RPMI8226 (cell line): Measurements from ENCODE around the gene PRR35.

Source experiments
- DNase-seq: peaks from one replicate; pipeline ENCODE4 v3.0.0-alpha.2; 2015

The PRR35 gene

GRCh38 chr16:560204-560700, at the start of gene PRR35:
TSS of gene PRR35 (plus strand) at chr16:560394. CDS start at chr16:563295, 2,901 bp downstream.
- DNase-seq = no peak

- DNase-seq = no peak
These were observed 47.4 kb upstream of the PRR35 start for GRCh38 chr16:512802-513201.

- DNase-seq = no peak
These were observed 46.2 kb upstream of the PRR35 start for GRCh38 chr16:513950-514349.

GRCh38 chr16:515175-515938, 44.8 kb upstream of the PRR35 start:
- no peak for DNase-seq

- DNase-seq = no peak
These were observed 44.3 kb upstream of the PRR35 start for GRCh38 chr16:515939-516226.

GRCh38 chr16:516301-516700, 43.9 kb upstream of the PRR35 start:
- no peak for DNase-seq

GRCh38 chr16:518858-519257, 41.3 kb upstream of the PRR35 start:
- no peak for DNase-seq

GRCh38 chr16:519425-519824, 40.8 kb upstream of the PRR35 start:
- DNase-seq = no peak

- DNase-seq = no peak
These were observed 40.1 kb upstream of the PRR35 start for GRCh38 chr16:519841-520687.

- DNase-seq = no peak
These were observed 39.3 kb upstream of the PRR35 start for GRCh38 chr16:520847-521246.

GRCh38 chr16:521381-522210, 38.6 kb upstream of the PRR35 start:
- DNase-seq = no peak

- no peak for DNase-seq
These were observed 37.7 kb upstream of the PRR35 start for GRCh38 chr16:522320-523096.

GRCh38 chr16:523097-523741, 37.0 kb upstream of the PRR35 start:
- no peak for DNase-seq

- DNase-seq = no peak
These were observed 35.7 kb upstream of the PRR35 start for GRCh38 chr16:524274-525040.

- DNase-seq = no peak
These were observed 35.1 kb upstream of the PRR35 start for GRCh38 chr16:525123-525519.

- peak; percentile 37 for DNase-seq
These were observed 34.5 kb upstream of the PRR35 start for GRCh38 chr16:525520-526180.

- peak; percentile 57 for DNase-seq
These were observed 33.8 kb upstream of the PRR35 start for GRCh38 chr16:526181-527014.

GRCh38 chr16:527015-527903, 32.9 kb upstream of the PRR35 start, which contains the start of gene CAPN15:
TSS of gene CAPN15 (plus strand) at chr16:527712. CDS start at chr16:546839, 19,127 bp downstream.
- peak; percentile 94 for DNase-seq
